Pancreas (tissue), 10 donors: ENCODE data around the gene RABEP1. TPM values are rescaled to one million over a fixed set of nuclear protein-coding genes. Genes with fewer than 3 reads are reported as not detected.

Experiments used
- ATAC-seq, 4 donors: fragments of 200-7000 bp; cut with Tn5 transposase; one replicate each; pipeline versions ENCODE4 v1.8.0 to v1.9.1; 2020; ENCODE audit warnings: mild to moderate bottlenecking in 4 of 4, moderate library complexity in 4 of 4
- DNase-seq, 6 donors: peaks; one replicate each; pipeline ENCODE4 v3.0.0-alpha.2; 2020
- FAIRE-seq: peaks from 2 replicates; lab custom pipeline; 2012; peaks lifted over from hg19 to GRCh38; lab: Jason Lieb, UNC
- H3K27ac ChIP-seq, 4 donors: fragments of 200-600 bp; sonication (generic); 1 replicate in 3 of 4; 2 replicates in 1 of 4; pipeline versions ENCODE4 v1.5.0 to v1.8.0; 2020
- H3K27me3 ChIP-seq, 4 donors: fragments of 200-600 bp; one replicate each; pipeline ENCODE4 v1.8.0; 2021
- H3K36me3 ChIP-seq, 3 donors: fragments of 200-600 bp; sonication (generic) in 1 of 3; one replicate each; pipeline versions ENCODE4 v1.5.0 to v1.8.0; 2020 to 2021
- H3K4me1 ChIP-seq, 3 donors: fragments of 200-600 bp; one replicate each; pipeline ENCODE4 v1.8.0; 2021
- H3K4me3 ChIP-seq, 4 donors: fragments of 200-600 bp; sonication (generic) in 2 of 4; one replicate each; pipeline versions ENCODE4 v1.5.0 to v1.8.0; 2020 to 2021
- H3K9me3 ChIP-seq, 4 donors: fragments of 200-600 bp; one replicate each; pipeline ENCODE4 v1.8.0; 2021
- WGBS, 2 donors: extraction: QIAGEN DNeasy Blood & Tissue Kit; methylation state at CpG; one replicate each; pipeline ENCODE4 v1.1.7; 2013; 5-methylcytosine and 5-hydroxymethylcytosine counted together
- intact Hi-C, 3 donors: fragments of 100-400 bp; cut with DNase I; formaldehyde crosslinking; loops; one replicate each; pipeline versions ENCODE4 v1.11.1 to v1.14.2; 2022
- polyA plus RNA-seq, 2 donors: library from polyadenylated mRNA; stranded (reverse); fragments of 200-250 nt; gene quantifications; one replicate each; pipeline ENCODE4 v1.2.3, GENCODE V29; 2013
- total RNA-seq, 6 donors: library from RNA; stranded (reverse); fragmentation: NEBNext Ultra II Directional in 4 of 6; extraction: Animal tissue kit (Norgen Biotek cat#: 25700) in 4 of 6; gene quantifications; one replicate each; pipeline versions ENCODE4 v1.2.1 to v1.2.4, GENCODE V29; 2021 to 2023
- TF ChIP-seq, protein P1 (sequence below), 4 donors: fragments of 200-600 bp; sonication (generic) in 3 of 4; IDR thresholded peaks; one replicate each; pipeline versions ENCODE4 v1.5.0 to v1.8.0; 2021; ENCODE audit warnings: antibody characterized with exemption in 4 of 4
- donor health status: healthy with polysubstance abuse.
- donor health status: DM: no; HTN: no; CAD: no; lungs with moderate emphysema.
- donor health status: DM: no; HTN: no; CAD: no.
- donor health status: control.
- donor health status: control.
- donor health status: Bipolar disorder and iron deficiency.
- donor health status: DM: yes; HTN: yes; CAD: no.
- donor health status: DM: no; HTN: no; CAD: no.
- donor health status: DM: no; HTN: no; CAD: no.
- donor health status: DM: yes; HTN: yes; CAD: no.

The RABEP1 gene
- total and polyA plus RNA-seq, 8 donors = 10.4 to 22.6 (median 14.9) TPM

DNA sequence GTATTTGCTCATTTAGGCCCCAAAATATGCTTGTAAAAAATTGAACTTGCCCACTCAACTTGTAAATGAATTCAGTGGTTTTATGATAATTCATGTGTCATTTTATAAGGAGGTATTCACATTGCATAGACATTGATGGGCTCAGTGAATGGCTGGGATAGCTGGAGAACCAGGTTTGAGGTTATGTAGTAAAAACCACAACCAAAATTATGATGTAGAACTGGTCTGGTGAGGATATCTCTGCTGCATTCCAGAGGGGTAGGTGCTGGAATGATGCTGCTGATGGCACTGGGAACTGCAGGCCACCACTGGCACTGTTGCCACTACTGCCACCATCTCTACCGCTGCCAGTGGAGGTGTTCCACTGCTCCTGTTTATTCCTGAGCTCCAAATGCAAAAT, 21.5 kb upstream of the RABEP1 start:
- DNase-seq (no peak), FAIRE-seq (no peak), ATAC-seq (peak in 2 of 4 donors; percentile 13 to 21)
- intact Hi-C loops = no loop called here
- Histone ChIP-seq H3K4me3 (no peak overlapping the region), H3K4me1 (peaks cover 0 to 5% (median 0%) of the 10 kb centered on the region in 3 donors), H3K27ac (no peak overlapping the region), H3K9me3 (no peaks in the 10 kb centered on the region), H3K36me3 (no peaks in the 10 kb centered on the region), H3K27me3 (no peaks in the 10 kb centered on the region)
- TF ChIP-seq, protein P1, sequence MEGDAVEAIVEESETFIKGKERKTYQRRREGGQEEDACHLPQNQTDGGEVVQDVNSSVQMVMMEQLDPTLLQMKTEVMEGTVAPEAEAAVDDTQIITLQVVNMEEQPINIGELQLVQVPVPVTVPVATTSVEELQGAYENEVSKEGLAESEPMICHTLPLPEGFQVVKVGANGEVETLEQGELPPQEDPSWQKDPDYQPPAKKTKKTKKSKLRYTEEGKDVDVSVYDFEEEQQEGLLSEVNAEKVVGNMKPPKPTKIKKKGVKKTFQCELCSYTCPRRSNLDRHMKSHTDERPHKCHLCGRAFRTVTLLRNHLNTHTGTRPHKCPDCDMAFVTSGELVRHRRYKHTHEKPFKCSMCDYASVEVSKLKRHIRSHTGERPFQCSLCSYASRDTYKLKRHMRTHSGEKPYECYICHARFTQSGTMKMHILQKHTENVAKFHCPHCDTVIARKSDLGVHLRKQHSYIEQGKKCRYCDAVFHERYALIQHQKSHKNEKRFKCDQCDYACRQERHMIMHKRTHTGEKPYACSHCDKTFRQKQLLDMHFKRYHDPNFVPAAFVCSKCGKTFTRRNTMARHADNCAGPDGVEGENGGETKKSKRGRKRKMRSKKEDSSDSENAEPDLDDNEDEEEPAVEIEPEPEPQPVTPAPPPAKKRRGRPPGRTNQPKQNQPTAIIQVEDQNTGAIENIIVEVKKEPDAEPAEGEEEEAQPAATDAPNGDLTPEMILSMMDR (IDR thresholded peaks at IDR 0.05) = no peak
- WGBS, 2 donors = 76 to 80% methylated on average over 1 of the region's 1 CpG

DNA sequence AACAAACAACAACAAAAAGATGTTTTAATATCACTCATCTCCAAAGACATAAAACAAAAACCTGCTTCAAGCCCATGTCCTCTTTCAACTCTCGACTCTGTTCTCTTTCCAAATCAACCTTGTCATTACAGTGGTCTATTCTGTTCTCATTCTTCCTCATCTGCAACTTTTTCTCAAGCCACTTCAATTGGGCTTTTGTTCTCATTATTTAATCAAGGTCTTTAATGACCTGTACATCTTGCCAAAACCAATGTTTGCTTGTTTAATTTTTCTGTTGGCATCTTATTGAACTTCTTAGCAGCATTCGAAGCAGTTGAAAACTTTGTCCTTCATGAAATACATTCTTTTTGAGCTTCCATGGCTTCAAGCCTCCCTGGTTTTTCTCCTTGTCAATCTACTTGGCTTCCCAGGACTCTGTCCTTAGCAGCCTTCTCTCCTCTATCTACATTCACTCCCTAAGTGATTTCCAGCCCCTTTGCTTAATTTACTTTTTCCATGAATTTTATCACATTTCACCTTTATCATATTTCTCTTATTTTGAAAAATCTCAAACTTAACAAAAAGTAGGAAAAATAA, 19.6 kb upstream of the RABEP1 start:
- FAIRE-seq = no peak
- no peaks in the 10 kb centered on the region for H3K27me3 ChIP-seq
- intact Hi-C loops = no loop called here
- DNase-seq = no peak
- no peak overlapping the region for H3K4me3 ChIP-seq
- H3K27ac ChIP-seq = peak overlapping the region in 1 of 4 donors; percentile 5
- H3K36me3 ChIP-seq = no peaks in the 10 kb centered on the region
- ATAC-seq = peak in 2 of 4 donors; percentile 54 to 64
- 12 to 16% methylated on average over 2 of the region's 2 CpGs for WGBS, 2 donors
- no peaks in the 10 kb centered on the region for H3K9me3 ChIP-seq
- TF ChIP-seq, protein P1 (IDR thresholded peaks at IDR 0.05) = no peak
- H3K4me1 ChIP-seq = peaks cover 0 to 5% (median 0%) of the 10 kb centered on the region in 3 donors

DNA sequence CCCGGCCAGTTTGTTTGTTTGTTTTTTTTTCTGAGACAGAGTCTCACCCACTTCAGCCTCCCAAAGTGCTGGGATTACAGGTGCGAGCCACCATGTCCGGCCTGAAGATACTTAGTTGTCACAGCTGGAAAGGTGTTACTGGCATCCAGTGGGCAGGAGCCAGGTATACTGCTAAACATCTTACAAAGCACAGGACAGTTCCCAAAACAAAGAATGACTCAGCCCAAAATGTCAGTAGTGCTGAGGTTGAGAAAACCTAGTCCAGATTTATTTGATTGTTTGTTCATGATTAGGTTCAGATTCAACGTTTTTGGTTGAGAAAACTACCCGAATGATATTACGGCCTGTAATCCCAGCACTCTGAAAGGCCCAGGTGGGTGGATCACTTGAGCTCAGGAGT, 18.6 kb upstream of the RABEP1 start:
- ATAC-seq = no peak
- WGBS, 2 donors = 74 to 83% methylated on average over 6 of the region's 6 CpGs
- Histone ChIP-seq H3K36me3 (no peaks in the 10 kb centered on the region), H3K27me3 (no peaks in the 10 kb centered on the region), H3K27ac (no peak overlapping the region), H3K9me3 (no peaks in the 10 kb centered on the region), H3K4me1 (peaks cover 0 to 5% (median 0%) of the 10 kb centered on the region in 3 donors), H3K4me3 (no peak overlapping the region)
- DNase-seq = no peak
- FAIRE-seq = no peak
- TF ChIP-seq, protein P1 (IDR thresholded peaks at IDR 0.05) = no peak
- intact Hi-C loops = no loop called here

DNA sequence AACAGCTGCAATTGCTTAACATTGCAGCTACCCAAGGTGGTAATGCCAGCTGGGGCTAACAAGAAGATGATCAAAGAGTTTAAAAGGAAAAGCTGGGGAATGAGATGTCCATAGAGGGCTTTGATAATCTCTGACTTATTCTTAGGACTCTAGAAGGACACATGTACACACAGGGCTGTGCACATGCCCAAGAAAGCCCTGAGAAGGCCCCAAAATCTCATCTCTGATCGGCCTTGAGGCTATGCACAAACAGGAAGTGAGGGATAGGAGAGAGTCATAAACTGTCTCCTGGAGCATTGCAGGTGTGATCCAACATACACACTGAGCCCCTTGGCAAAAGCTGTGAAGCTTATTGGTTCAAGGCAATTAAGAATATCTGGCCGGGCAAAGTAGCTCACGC, 17.2 kb upstream of the RABEP1 start:
- H3K27me3 ChIP-seq = no peaks in the 10 kb centered on the region
- H3K4me1 ChIP-seq = peaks cover 0 to 5% (median 0%) of the 10 kb centered on the region in 3 donors
- no peak overlapping the region for H3K4me3 ChIP-seq
- WGBS, 2 donors = 74 to 76% methylated on average over 3 of the region's 3 CpGs
- FAIRE-seq (no peak), DNase-seq (no peak), ATAC-seq (no peak)
- intact Hi-C loops = no loop called here
- TF ChIP-seq, protein P1 (IDR thresholded peaks at IDR 0.05) = no peak
- H3K36me3 ChIP-seq = no peaks in the 10 kb centered on the region
- no peaks in the 10 kb centered on the region for H3K9me3 ChIP-seq
- H3K27ac ChIP-seq = no peak overlapping the region

DNA sequence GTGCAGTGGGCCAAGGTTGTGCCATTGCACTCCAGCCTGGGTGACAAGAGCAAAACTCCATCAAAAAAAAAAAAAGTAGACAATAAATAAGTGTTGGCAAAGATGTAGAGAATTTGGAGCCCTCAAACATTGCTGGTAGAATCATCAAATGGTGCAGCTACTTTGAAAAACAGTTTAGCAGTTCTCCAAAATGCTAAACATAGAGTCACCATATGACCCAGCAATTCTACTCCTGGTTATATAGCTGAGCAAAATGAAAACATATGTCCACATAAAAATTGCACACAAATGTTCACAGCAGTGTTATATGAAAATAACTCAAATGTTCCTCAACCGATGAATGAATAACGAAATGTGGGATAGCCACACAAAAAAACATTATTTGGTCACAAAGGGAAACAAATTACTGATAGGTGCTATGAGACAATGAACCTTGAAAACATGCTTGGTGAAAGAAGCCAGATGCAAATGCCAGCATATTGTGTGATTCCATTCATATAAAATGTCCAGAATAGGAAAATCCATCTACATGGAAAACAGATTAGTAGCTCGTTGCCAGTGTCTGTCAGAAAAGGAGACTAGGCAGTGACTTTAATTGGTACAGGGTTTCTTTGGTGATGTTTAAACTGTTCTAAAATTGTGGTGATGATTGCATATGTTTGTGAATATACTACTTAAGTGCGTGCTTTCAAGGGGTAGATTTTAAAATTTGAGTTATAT, 12.7 kb upstream of the RABEP1 start:
- DNase-seq (no peak), ATAC-seq (no peak), FAIRE-seq (no peak)
- H3K4me1 ChIP-seq = no peaks in the 10 kb centered on the region
- WGBS, 2 donors = 76 to 85% methylated on average over 4 of the region's 4 CpGs
- no peaks in the 10 kb centered on the region for H3K27me3 ChIP-seq
- H3K36me3 ChIP-seq = no peaks in the 10 kb centered on the region
- intact Hi-C loops = no loop called here
- H3K27ac ChIP-seq = no peak overlapping the region
- TF ChIP-seq, protein P1 (IDR thresholded peaks at IDR 0.05) = no peak
- no peak overlapping the region for H3K4me3 ChIP-seq
- no peaks in the 10 kb centered on the region for H3K9me3 ChIP-seq
